Stimulated activated CD8-positive, alpha-beta memory T cell treated with anti-CD3 and anti-CD28 coated beads, Interleukin-4, amount 100 ng/mL, for 4 hours (primary cell): ENCODE measurements around the gene PLA2G2C.
"Not testable (repeated sequence)": the region's sequence is repeated elsewhere in the genome, so short reads cannot be mapped to it uniquely, and the experiment has no call there.

Experiments
- DNase-seq, 2 donors: peaks; one replicate each; pipeline ENCODE4 v3.0.0-alpha.2; 2020; ENCODE audit warnings: low read depth in 2 of 2, low spot score in 1 of 2

The PLA2G2C gene

DNA sequence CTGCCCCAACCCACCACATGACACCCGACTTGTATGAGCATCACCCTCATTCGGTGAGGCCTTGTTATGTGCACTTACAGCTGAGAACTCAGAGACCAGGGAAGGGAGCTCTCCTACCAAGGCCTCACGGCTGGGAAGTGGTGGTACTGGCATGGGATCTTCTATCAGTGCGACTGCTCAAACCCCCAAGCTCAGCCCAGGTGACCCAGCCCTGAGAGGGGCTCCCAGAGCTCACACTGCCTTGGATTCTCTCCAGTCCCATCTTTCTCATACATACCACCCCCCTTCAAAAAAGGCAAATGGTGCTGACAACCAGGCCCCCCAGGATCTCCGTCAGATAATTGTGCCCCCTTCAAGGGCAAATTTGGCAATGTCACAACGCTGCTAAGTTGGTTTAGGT lies 48.0 kb downstream of the PLA2G2C start:
- no peak for DNase-seq

DNA sequence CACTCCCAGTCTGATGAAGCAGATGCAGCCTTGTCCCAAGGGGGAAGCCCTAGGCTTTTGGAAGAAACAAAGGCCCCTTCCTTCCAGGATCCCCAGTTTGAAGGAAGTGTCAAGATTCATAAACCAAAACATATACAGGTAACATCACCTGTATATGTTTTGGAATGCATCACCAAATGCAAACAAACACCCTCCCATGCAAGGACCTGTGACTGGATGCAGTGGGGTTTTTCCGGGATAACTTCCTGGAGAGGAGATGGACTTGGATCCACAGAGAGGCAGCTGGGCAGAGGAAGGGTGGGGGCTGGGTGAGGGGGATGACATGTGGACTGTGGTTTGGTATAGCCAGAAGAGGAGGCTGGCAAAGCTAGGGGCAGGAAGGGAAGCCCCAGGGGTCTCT lies 48.7 kb downstream of the PLA2G2C start:
- no peak for DNase-seq

DNA sequence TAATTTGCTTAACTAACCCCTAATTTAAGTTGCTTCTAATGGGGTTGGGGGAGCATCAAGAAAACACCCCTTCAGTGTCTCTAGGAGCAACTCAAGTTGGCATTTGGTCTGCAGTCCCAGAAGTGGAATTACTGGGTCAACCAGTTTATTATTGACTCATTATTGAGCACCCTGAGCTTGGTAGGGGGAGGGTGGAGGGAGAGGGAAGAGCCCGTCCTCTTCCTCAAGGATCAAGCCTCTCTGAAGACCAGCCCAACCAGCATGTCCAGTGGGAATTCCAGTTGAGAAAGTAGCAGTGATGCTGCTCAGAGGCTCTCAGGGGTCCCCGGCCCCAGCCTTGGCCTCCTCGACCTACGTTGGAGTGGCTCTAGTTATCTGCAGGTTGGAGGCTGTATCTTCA lies 49.3 kb downstream of the PLA2G2C start:
- DNase-seq: no peak

DNA sequence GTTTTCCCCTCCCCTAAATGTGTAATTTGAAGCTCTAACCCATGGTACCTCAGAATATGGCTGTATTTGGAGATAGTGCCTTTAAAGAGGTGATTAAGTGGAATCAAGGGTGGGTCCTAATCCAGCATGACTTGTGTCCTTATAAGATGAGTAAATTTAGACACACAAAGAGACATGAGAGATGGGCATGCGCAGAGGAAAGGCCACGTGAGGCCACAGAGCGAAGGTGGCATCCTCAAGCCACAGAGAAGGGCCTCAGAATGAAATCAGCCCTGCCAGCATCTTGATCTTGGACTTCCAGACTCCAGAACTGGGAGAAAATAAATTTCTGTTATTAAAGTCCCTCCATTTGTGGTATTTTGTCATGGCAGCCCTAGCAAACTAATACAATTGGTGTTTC lies 50.1 kb downstream of the PLA2G2C start:
- DNase-seq: no peak

DNA sequence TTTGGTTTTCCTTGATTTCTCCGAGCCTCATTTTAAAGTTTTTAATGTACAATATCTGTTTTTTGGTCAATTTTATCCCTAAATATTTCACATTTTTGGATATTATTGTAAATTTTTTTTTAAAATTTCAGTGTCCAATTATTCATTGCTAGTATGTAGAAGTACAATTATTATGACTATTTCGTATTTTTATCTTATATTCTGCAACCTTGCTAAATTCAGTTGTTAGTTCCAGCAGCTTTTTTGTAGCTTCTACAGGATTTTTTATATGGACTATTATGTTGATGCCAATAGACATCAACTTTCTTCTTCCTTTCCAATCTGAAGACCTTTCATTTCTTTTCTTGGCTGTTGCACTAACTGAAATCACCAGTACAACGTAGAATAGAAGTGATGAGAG lies 51.3 kb downstream of the PLA2G2C start:
- DNase-seq: no peak

DNA sequence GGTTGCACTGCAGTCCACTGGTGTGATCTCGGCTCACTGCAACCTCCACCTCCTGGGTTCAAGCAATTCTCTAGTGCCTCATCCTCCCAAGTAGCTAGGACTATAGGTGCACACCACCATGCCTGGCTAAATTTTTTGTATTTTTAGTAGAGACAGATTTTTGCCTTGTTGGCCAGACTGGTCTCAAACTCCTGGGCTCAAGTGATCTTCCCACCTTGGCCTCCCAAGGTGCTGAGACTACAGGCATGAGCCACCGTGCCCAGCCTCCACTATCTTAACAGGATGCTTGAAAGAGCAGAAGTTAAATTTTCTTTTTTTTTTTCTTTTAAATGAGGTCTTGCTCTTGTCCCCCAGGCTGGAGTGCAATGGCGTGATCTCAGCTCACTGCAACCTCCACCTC lies 55.8 kb downstream of the PLA2G2C start:
- DNase-seq: not testable (repeated sequence)

DNA sequence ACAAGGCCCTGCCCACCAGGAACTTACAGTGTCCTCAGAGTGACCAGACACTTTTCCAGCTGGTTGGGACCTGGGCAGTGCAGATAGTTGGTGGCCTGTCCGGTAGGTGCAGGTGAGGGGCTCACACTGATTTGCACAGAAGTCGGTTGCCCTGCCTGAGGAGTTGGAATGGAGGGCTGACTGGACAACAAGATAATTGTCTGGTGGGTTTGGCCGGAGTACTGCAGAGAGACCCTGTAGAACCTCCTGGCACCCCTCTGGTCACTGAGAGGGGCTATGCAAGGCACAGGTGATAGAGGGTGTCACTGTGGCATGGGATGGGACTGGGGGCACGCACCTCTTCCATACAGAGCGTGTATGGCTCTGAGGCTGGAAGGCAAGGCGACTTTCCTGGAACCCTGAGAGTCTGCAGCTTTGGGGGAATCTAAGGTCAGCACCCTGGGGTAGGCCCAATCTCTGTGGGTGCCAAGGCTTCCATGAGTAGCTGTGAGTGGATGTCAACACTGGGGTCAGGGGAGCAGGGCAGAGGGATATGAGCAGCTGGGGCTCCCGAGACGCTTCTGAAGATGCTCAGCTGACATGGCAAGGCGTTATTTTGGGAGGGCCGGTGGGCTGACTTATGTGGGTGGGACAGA lies 59.4 kb downstream of the PLA2G2C start:
- no peak for DNase-seq

DNA sequence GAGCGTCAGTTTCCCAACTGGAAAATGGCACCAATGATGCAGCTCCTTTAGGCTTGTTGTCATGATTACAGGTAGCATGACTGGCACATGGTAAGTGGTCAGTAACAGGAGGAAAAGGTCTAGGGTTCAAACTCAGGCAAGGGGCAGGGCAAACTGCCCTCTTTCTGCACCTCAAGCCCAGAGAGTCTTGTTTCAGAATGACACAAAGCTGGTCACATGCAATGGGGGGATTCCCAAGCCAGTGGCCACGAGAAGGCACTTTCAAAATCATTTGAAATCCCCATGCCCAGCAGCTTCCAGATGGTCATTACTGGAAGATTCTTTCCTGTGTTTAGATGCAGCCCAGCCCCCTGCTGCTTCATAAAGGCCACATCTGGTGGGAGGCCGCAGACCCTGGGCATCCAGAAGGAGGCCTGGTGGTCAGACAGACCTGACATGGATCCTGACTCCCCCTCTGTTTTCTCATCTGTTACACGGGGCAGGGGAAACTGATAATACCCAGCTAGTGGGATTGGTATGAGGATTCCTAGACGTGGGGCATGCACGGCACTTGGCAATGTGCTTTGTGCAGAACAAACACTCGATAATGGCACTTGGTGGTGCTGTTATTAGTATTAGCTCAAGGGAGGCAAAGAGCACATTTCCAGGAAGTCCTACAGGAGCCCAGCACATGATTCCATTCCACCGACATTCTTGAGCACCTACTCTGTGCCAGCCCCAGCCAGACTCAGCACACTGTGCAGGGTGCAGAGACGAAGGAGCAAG lies 60.1 kb downstream of the PLA2G2C start:
- no peak for DNase-seq

DNA sequence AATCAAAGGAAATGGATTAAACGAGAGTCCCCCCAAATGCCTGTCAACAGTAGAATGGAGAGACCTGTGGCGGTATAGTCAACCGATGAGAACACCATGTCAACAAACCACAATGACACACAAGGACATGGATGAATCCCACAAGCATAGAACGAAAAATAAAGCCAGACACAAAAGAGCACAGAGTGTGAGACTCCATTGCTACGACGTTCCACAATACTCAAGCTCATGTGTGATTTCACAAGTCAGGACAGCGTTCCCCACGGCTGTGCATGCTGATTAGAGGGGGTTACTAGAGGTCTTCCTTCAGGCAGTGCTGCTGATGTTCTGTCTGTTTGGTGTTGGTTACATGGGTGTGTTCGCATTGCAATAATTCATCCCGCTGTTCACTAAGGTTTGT lies 61.2 kb downstream of the PLA2G2C start:
- no peak for DNase-seq

DNA sequence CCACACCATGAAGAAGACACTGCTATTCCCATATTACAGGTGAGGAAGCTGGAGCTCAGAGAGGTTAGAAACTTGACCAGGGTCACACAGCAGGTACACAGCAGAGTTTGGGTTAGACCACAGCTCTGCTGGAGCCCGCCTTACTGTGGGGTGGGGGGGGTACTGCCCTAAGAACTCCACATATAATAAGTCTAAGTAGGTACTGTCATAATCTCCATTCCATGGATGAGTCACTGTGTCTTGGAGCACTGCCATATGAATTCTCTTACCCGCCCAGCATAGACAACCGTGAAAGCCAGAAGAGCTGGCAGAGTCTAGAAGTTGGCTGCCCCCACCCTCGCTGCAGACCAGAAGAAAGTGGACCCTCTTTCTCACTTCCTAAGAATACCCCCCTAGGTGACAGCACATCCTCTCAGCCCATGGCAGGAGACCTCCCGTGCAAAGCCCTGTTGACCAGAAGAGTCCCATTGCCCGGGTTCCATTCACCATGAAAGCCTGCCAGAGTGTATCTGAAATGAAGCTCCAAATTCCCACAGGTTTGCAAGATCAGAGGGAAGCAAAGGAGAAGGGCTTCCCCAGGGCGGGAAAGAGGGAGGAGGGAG lies 61.8 kb downstream of the PLA2G2C start:
- DNase-seq: no peak

DNA sequence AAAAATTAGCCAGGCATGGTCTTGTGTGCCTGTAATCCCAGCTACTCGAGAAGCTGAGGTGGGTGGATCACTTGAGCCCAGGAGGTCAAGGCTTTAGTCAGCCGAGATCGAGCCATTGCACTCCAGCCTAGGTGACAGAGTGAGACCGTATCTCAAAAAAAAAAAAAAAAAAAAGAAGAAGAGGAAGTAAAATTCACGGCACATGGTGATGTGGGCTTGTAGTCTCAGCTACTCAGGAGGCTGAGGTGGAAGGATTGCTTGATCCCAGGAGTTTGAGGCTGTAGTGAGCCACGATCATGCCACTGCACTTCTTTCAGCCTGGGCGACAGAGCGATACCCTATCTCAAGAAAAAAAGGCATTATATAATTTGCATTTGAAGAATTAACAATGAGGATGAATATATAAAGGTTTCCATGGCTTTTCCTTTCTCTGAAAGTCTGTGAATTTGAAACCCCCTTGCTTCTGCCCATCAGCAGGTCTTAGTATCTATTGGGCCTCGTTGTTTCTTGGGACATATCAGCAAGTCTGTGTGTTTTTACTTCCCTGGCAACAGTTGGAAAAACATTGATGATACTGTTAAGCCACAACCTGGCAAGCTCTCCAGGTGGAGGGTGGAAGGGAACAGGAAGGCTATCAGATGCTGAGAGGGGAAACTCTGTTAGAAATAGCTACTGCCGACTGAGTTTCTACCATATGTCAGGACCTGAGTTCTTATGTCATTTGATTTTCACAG lies 62.4 kb downstream of the PLA2G2C start:
- no peak for DNase-seq

DNA sequence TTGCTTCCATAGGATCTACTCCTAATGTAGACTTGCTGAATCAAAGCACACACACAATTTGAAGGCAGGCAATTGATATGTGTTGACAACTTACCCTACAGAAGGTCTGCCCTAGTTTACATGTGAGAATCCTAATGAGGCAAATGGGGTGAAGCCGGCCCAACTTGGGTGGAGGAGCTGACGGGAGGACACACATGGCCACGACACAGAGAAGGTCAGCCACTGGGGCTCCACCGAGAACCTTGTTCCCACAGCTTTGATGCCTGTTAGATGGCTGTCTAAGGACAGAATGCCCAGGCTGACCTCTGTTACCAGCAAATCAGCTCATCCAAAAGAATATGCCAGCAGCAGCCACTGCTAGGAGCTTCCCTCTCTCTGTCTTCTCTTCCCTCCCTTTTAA lies 65.5 kb downstream of the PLA2G2C start:
- no peak for DNase-seq

DNA sequence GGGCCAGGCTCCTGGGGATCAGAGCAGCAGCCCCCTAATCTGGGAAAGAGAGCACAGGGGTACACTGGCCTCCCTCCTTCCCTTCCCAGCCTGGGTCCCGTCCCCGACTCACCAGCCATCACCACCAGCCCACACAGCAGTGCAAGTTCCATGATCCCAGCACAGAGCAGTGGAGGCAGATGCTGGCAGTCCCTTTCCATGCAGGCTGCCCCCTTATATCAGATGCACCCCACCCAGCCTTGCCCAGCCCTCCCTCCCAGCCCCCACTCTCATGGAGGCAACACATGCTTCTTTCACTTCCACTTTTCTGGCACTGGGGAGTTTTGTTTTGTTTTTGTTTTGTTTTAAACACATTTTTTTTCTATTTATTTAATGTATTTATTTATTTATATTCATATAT lies 67.0 kb downstream of the PLA2G2C start, which contains the start of gene PLA2G2D:
TSS of gene PLA2G2D (minus strand) at position 190 of the 400 bp plus-strand sequence. CDS start at position 152, 38 bp downstream.
- no peak for DNase-seq

DNA sequence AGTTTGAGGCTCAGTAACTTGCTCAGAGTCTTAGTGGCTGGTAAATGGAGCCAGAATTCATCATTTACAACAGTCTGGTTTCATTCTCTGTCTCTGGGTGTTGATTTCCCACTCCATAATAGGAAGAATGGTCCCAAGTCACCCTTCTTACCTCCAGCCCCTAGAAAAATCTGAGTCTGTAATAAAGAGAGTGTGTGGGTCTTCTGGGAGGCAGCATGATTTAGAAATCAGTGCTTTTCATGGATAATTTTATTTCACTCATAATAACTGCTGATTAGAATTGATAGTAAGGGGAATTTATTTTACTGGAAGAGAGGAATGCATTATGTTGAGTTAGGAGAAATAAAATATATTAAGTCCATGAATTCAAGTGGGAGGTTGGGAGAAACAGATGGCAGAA lies 69.1 kb downstream of the PLA2G2C start:
- DNase-seq: no peak

DNA sequence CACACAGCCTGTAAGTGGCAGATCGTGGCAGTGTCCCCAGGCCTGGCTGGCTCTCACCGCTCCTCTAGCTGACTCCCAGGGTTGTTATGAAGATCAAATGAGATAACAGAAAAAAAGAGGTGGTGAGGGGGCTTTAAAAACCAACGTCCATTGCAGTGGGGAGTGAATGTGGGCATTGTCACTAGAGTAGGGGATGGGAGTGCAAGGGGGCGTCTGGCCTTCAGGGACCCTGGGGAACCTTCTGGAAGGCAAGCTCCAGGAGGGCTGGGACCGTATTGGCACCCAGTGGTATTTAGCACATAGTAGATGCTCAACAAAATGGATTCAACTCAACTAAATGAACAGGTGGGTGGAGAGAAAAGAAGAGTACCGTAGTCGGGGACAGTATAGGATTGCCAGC lies 70.4 kb downstream of the PLA2G2C start:
- DNase-seq: no peak

DNA sequence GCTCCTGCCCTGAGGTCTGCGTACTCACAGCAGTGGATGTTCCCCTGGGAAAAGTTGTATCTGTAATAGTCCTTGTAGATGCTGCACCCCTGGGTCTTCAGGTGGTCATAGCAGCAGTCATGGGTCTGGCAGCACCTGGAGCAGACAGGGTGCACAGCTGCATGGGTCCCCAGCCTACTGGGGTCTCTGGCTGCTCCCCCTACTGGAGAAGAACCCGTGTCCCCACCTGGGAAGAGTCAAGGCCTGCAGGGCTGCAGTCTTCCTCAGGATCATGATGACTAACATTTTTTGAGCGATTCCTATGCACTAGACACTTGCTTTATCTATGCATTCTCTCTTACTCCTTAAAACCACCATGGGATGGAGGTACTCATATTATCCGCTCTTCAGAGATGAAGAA lies 70.8 kb downstream of the PLA2G2C start:
- DNase-seq: no peak

DNA sequence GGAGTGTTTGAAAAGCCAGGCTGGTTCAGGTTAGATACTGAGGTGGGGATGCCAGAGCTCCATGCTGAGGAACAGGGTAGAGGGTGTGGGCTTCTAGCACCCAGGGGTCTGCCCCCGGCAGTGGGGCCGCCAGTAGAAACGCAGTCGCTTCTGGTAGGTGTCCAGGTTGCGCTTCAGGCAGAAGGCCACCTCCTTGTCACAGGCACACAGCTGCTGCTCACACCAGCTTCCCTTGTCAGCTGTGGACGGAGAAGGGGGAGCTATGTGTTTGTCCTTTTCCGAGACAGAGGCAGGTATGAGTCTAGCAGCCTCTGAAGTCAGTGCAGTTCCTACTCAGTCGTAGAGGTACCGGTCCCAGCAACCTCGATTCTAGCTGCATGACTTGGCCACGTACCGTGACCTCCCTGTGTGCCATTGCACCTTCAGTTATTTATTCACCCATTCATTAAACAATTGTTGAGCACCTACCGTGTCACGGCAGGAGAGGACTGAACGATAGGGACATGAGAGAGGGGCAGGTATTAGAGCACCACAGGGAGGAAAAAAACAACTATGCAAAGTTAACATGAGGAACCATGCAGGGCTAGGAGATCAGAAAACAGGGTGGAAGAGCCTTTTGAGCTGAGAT lies 72.2 kb downstream of the PLA2G2C start:
- DNase-seq: no peak
